T-cell (primary cell): ENCODE data around the gene LCN12. TPM values are rescaled to one million over a fixed set of nuclear protein-coding genes. Genes with fewer than 3 reads are reported as not detected.

ENCODE experiments used
- ATAC-seq, 4 experiments: fragments of 200-7000 bp in 3 of 4; fragments of 150-1000 bp in 1 of 4; cut with Tn5 transposase; replicated peaks in 1 of 4; 1 replicate in 3 of 4; 2 replicates in 1 of 4; pipeline ENCODE4 v1.10.0; 2021; ENCODE audit warnings: moderate library complexity in 3 of 4, mild to moderate bottlenecking in 2 of 4, moderate number of reproducible peaks in 1 of 4
- CTCF ChIA-PET, 2 donors: fragments of 300-600 bp; sonication (Branson Sonifier 250); formaldehyde crosslinking; loops; one replicate each; lab custom pipeline; 2022; ENCODE audit warnings: antibody characterized with exemption in 2 of 2; lab: Charles Lee
- POLR2A ChIA-PET, 2 donors: fragments of 300-600 bp; sonication (Branson Sonifier 250); formaldehyde crosslinking; loops; one replicate each; lab custom pipeline; 2022; ENCODE audit warnings: antibody characterized with exemption in 2 of 2; lab: Charles Lee
- DNase-seq, 35 experiments: peaks; one replicate each; pipeline versions ENCODE4 v3.0.0 to v3.0.0-alpha.2; 2013 to 2023
- H3K27ac ChIP-seq: one replicate; pipeline ENCODE4 v1.5.1; 2013; ENCODE audit warnings: low read length
- H3K27me3 ChIP-seq, 2 experiments: replicated peaks in 1 of 2; 1 replicate in 1 of 2; 2 replicates in 1 of 2; pipeline versions ENCODE4 v1.6.1 to v1.7.0; 2013; ENCODE audit warnings: low read length in 1 of 2, mixed read lengths in 1 of 2; ENCODE audit not compliant: control insufficient read depth in 2 of 2, insufficient read depth in 2 of 2; ENCODE audit errors: extremely low read depth in 1 of 2
- H3K36me3 ChIP-seq, 2 donors: 1 replicate in 1 of 2; 2 replicates in 1 of 2; pipeline versions ENCODE4 v1.6.1 to v1.7.0; 2013; ENCODE audit warnings: low read length in 1 of 2; ENCODE audit not compliant: control insufficient read depth in 2 of 2, insufficient read depth in 1 of 2; ENCODE audit errors: extremely low read depth in 1 of 2
- H3K4me1 ChIP-seq, 2 experiments: 1 replicate in 1 of 2; 2 replicates in 1 of 2; pipeline versions ENCODE4 v1.6.1 to v1.7.0; 2013; ENCODE audit warnings: low read length in 2 of 2, mixed read lengths in 1 of 2; ENCODE audit not compliant: insufficient read depth in 2 of 2, control insufficient read depth in 1 of 2; ENCODE audit errors: extremely low read depth in 1 of 2
- H3K4me3 ChIP-seq, 2 donors: 1 replicate in 1 of 2; 2 replicates in 1 of 2; pipeline versions ENCODE4 v1.5.1 to v1.7.0; 2013; ENCODE audit warnings: mild to moderate bottlenecking in 2 of 2, low read length in 1 of 2, moderate library complexity in 1 of 2; ENCODE audit not compliant: control insufficient read depth in 1 of 2; ENCODE audit errors: extremely low read depth in 1 of 2
- H3K9me3 ChIP-seq: 2 replicates; pipeline ENCODE4 v1.7.0; 2013
- H3K27ac Mint-ChIP-seq, 2 donors: one replicate each; pipeline ENCODE4 v1.8.0; 2020 to 2021; ENCODE audit warnings: mild to moderate bottlenecking in 2 of 2, mixed read lengths in 2 of 2
- H3K27me3 Mint-ChIP-seq, 2 donors: one replicate each; pipeline ENCODE4 v1.8.0; 2021 to 2022; ENCODE audit warnings: mixed read lengths in 2 of 2
- H3K36me3 Mint-ChIP-seq: one replicate; pipeline ENCODE4 v1.8.0; 2021; ENCODE audit warnings: mixed read lengths
- H3K4me1 Mint-ChIP-seq, 3 donors: one replicate each; pipeline ENCODE4 v1.8.0; 2020 to 2022; ENCODE audit warnings: mixed read lengths in 3 of 3, mild to moderate bottlenecking in 1 of 3
- H3K4me3 Mint-ChIP-seq, 3 donors: one replicate each; pipeline ENCODE4 v1.8.0; 2020 to 2022; ENCODE audit warnings: mild to moderate bottlenecking in 3 of 3, mixed read lengths in 3 of 3, moderate library complexity in 3 of 3
- H3K9me3 Mint-ChIP-seq, 3 donors: one replicate each; pipeline ENCODE4 v1.8.0; 2020 to 2022; ENCODE audit warnings: mixed read lengths in 3 of 3
- WGBS: methylation state at CpG from one replicate; pipeline ENCODE4 v1.1.5; 2013; ENCODE audit warnings: missing lambda C conversion rate; ENCODE audit not compliant: insufficient coverage; 5-methylcytosine and 5-hydroxymethylcytosine counted together
- total RNA-seq, 35 experiments: library from RNA in 6 of 35; stranded (reverse) in 6 of 35; fragments of 120-200 nt in 1 of 35; gene quantifications; one replicate each; pipeline versions ENCODE4 v1.2.1 to v1.2.4 and lab custom pipeline; 2013 to 2026

The LCN12 gene
- total RNA-seq, 5 donors from 2014 or later (not counting 1 experiment from before 2014, with no cell fraction given), result 1.1 to 3.3 (median 2.2) TPM

- ATAC-seq (no peak), DNase-seq (no peak)
- Histone ChIP-seq H3K27me3 (no peaks in the 10 kb centered on the region), H3K4me1 (peaks cover 0 to 2% of the 10 kb centered on the region in 2 experiments), H3K27ac (no peak overlapping the region), H3K36me3 (peaks cover 30 to 62% of the 10 kb centered on the region in 2 donors), H3K4me3 (no peak overlapping the region), H3K9me3 (no peaks in the 10 kb centered on the region)
- ChIA-PET CTCF (interaction anchor here in 1 of 2 donors (0.6 kb wide), 1 partner anchor 71 kb away, joined by 4 read pairs; the partner anchor contains the start of gene PAXX), POLR2A (no interaction called here)
- H3K9me3 Mint-ChIP-seq, result no peaks in the 10 kb centered on the region
- H3K4me3 Mint-ChIP-seq, result no peak overlapping the region
- no peak overlapping the region for H3K27ac Mint-ChIP-seq
- H3K4me1 Mint-ChIP-seq, result peaks cover 0 to 2% (median 0%) of the 10 kb centered on the region in 3 donors
- WGBS, result 98% methylated on average over 10 of the region's 14 CpGs
- no peaks in the 10 kb centered on the region for H3K27me3 Mint-ChIP-seq
- H3K36me3 Mint-ChIP-seq, result peaks cover 30% of the 10 kb centered on the region
Measured at GRCh38 chr9:136920734-136921231, 31.3 kb upstream of the LCN12 start.

DNA sequence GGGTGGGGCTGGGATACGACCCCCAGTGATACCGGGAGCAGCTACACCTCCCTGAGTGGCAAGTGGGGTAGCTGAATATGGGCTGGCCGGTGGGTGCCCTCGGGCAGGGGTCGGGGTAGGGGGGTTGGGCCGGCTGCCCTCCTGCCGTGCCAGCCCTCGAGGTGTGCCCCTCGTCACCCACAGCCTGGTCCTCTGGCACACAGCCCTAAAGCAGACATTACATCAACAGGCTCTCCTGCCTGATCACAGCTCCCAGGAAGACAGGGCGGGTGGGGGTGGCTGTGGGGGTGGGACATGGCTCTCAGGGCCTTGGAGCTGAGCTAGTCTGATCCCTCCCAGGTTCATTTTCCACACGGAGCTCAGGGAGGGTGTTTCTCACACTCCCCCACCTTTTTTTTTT is 30.8 kb upstream of the LCN12 start:
- H3K9me3 ChIP-seq, result no peaks in the 10 kb centered on the region
- peaks cover 0 to 2% of the 10 kb centered on the region in 2 experiments for H3K4me1 ChIP-seq
- CTCF ChIA-PET, result no interaction called here
- no peak overlapping the region for H3K27ac Mint-ChIP-seq
- POLR2A ChIA-PET, result no interaction called here
- H3K36me3 ChIP-seq, result peaks cover 24 to 62% of the 10 kb centered on the region in 2 donors
- ATAC-seq (no peak), DNase-seq (no peak)
- no peaks in the 10 kb centered on the region for H3K27me3 Mint-ChIP-seq
- no peak overlapping the region for H3K4me3 ChIP-seq
- peaks cover 25% of the 10 kb centered on the region for H3K36me3 Mint-ChIP-seq
- 100% methylated on average over 7 of the region's 11 CpGs for WGBS
- no peak overlapping the region for H3K27ac ChIP-seq
- H3K4me3 Mint-ChIP-seq, result no peak overlapping the region
- H3K9me3 Mint-ChIP-seq, result no peaks in the 10 kb centered on the region
- peaks cover 0 to 2% (median 0%) of the 10 kb centered on the region in 3 donors for H3K4me1 Mint-ChIP-seq
- H3K27me3 ChIP-seq, result no peaks in the 10 kb centered on the region

DNA sequence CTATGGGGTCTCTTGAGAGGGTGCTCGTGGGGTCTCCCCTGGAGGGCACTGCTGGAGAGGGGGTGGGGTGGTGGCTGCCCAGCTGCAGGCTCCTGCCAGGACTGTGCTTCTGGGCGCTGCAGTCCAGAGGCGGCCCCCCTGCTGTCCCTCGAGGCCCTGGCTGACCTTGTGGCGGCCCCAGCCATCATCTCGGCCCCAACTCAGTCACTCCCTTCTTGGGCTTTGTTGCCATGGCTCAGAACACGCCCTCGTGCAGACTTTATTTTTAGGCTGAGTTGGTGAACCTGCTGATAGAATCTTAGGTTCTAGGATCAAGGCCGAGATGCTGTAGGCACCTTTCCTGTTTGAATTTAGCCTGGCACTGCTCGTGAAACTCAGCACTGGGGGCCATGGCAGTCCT is 30.4 kb upstream of the LCN12 start:
- POLR2A ChIA-PET, result no interaction called here
- H3K27ac Mint-ChIP-seq, result no peak overlapping the region
- H3K4me3 ChIP-seq, result no peak overlapping the region
- WGBS, result 96% methylated on average over 9 of the region's 10 CpGs
- DNase-seq, result no peak
- CTCF ChIA-PET, result no interaction called here
- H3K4me1 ChIP-seq, result no peaks in the 10 kb centered on the region
- H3K4me3 Mint-ChIP-seq, result no peak overlapping the region
- no peaks in the 10 kb centered on the region for H3K9me3 Mint-ChIP-seq
- H3K36me3 ChIP-seq, result peaks cover 22 to 60% of the 10 kb centered on the region in 2 donors
- no peak for ATAC-seq
- peaks cover 25% of the 10 kb centered on the region for H3K36me3 Mint-ChIP-seq
- H3K4me1 Mint-ChIP-seq, result peaks cover 0 to 2% (median 0%) of the 10 kb centered on the region in 3 donors
- H3K27ac ChIP-seq, result no peak overlapping the region
- H3K27me3 Mint-ChIP-seq, result no peaks in the 10 kb centered on the region
- H3K9me3 ChIP-seq, result no peaks in the 10 kb centered on the region
- no peaks in the 10 kb centered on the region for H3K27me3 ChIP-seq

DNA sequence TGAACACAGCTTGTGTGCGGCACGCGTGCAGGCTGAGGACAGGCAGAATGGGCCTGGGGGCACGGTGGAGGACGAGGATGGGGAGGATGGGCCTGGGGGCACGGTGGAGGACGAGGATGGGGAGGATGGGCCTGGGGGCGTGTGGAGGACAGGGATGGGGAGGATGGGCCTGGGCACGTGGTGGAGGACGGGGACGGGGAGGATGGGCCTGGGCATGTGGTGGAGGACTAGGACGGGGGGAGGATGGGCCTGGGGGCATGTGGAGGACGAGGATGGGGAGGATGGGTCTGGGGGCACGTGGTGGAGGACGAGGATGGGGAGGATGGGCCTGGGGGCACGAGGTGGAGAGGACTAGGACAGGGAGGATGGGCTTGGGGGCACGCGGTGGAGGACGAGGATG is 29.5 kb upstream of the LCN12 start:
- Histone ChIP-seq H3K4me3 (no peak overlapping the region), H3K27ac (no peak overlapping the region), H3K4me1 (no peaks in the 10 kb centered on the region), H3K9me3 (no peaks in the 10 kb centered on the region), H3K36me3 (peaks cover 24 to 52% of the 10 kb centered on the region in 2 donors), H3K27me3 (no peaks in the 10 kb centered on the region)
- no peaks in the 10 kb centered on the region for H3K27me3 Mint-ChIP-seq
- DNase-seq (no peak), ATAC-seq (no peak)
- H3K9me3 Mint-ChIP-seq, result no peaks in the 10 kb centered on the region
- H3K4me3 Mint-ChIP-seq, result no peak overlapping the region
- 91% methylated on average over 17 of the region's 19 CpGs for WGBS
- no peak overlapping the region for H3K27ac Mint-ChIP-seq
- ChIA-PET POLR2A (no interaction called here), CTCF (no interaction called here)
- H3K4me1 Mint-ChIP-seq, result peaks cover 0 to 2% (median 0%) of the 10 kb centered on the region in 3 donors
- H3K36me3 Mint-ChIP-seq, result peaks cover 21% of the 10 kb centered on the region

DNA sequence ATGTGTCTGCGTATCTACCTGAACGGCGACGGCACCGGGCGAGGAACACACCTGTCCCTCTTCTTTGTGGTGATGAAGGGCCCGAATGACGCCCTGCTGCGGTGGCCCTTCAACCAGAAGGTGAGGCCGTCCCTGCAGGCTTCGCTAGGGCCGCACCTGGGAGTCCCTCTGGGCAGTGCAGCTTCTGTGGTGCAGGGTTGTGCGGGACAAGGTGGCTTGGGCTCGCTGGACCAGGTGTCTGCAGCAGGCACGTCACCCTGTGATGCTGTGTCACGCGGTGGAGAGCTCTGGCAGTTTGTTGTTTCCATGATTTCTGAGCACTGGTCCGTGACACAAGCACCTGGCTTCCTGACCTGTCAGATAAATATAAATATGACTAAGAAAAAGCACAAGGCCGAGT is 28.2 kb upstream of the LCN12 start:
- H3K36me3 Mint-ChIP-seq, result peaks cover 20% of the 10 kb centered on the region
- CTCF ChIA-PET, result interaction anchor here in 1 of 2 donors (0.6 kb wide), 1 partner anchor 31 kb away, joined by 7 read pairs; no protein-coding TSS in a partner anchor

GRCh38 chr9:136925414-136926153 is 26.5 kb upstream of the LCN12 start:
- Histone ChIP-seq H3K4me3 (no peak overlapping the region), H3K9me3 (no peaks in the 10 kb centered on the region), H3K27me3 (no peaks in the 10 kb centered on the region), H3K27ac (no peak overlapping the region), H3K4me1 (no peaks in the 10 kb centered on the region), H3K36me3 (peaks cover 9 to 39% of the 10 kb centered on the region in 2 donors)
- Mint-ChIP-seq H3K27ac (no peak overlapping the region), H3K36me3 (peaks cover 12% of the 10 kb centered on the region), H3K4me1 (peaks cover 0 to 3% (median 2%) of the 10 kb centered on the region in 3 donors), H3K9me3 (no peaks in the 10 kb centered on the region), H3K27me3 (no peaks in the 10 kb centered on the region), H3K4me3 (no peak overlapping the region)
- 92% methylated on average over 30 of the region's 33 CpGs for WGBS
- peak in 1 of 4 experiments; percentile 36 for ATAC-seq
- POLR2A ChIA-PET, result no interaction called here
- CTCF ChIA-PET, result no interaction called here
- DNase-seq, result no peak

More for the DNA sequence above, 28.2 kb upstream of the LCN12 start:
- Histone ChIP-seq H3K4me3 (no peak overlapping the region), H3K27me3 (no peaks in the 10 kb centered on the region), H3K27ac (no peak overlapping the region), H3K9me3 (no peaks in the 10 kb centered on the region), H3K4me1 (no peaks in the 10 kb centered on the region), H3K36me3 (peaks cover 20 to 48% of the 10 kb centered on the region in 2 donors)
- no peaks in the 10 kb centered on the region for H3K9me3 Mint-ChIP-seq
- no peaks in the 10 kb centered on the region for H3K27me3 Mint-ChIP-seq
- H3K27ac Mint-ChIP-seq, result no peak overlapping the region
- POLR2A ChIA-PET, result no interaction called here
- H3K4me1 Mint-ChIP-seq, result peaks cover 0 to 2% (median under 1%) of the 10 kb centered on the region in 3 donors
- over 99% methylated on average over 13 of the region's 19 CpGs for WGBS
- ATAC-seq, result no peak
- no peak for DNase-seq
- H3K4me3 Mint-ChIP-seq, result no peak overlapping the region
